Mesothelial cell of epicardium (in vitro differentiated cells): ENCODE results near the gene GADD45B. TPM values are rescaled to one million over a fixed set of nuclear protein-coding genes. Genes with fewer than 3 reads are reported as not detected.

ENCODE experiments used
- DNase-seq, 2 experiments: peaks; one replicate each; pipeline ENCODE4 v3.0.0; 2021; ENCODE audit warnings: low spot score in 2 of 2; ENCODE audit not compliant: unreplicated experiment in 2 of 2
- H3K27ac Mint-ChIP-seq: 2 replicates; pipeline ENCODE4 v1.8.0; 2021; ENCODE audit warnings: mixed read lengths
- H3K27me3 Mint-ChIP-seq: 2 replicates; pipeline ENCODE4 v1.8.0; 2021; ENCODE audit warnings: low read depth, mixed read lengths
- H3K36me3 Mint-ChIP-seq: 2 replicates; pipeline ENCODE4 v1.8.0; 2021; ENCODE audit warnings: mixed read lengths
- H3K4me1 Mint-ChIP-seq: 2 replicates; pipeline ENCODE4 v1.8.0; 2021; ENCODE audit warnings: mixed read lengths
- H3K4me3 Mint-ChIP-seq: 2 replicates; pipeline ENCODE4 v1.8.0; 2021; ENCODE audit warnings: mild to moderate bottlenecking, moderate library complexity, mixed read lengths
- H3K9me3 Mint-ChIP-seq: 2 replicates; pipeline ENCODE4 v1.8.0; 2021; ENCODE audit warnings: mixed read lengths
- CTCF ChIP-seq: fragments of 200-600 bp; sonication (generic); IDR thresholded peaks from one replicate; pipeline ENCODE4 v1.5.0; 2021; ENCODE audit warnings: antibody characterized with exemption; ENCODE audit not compliant: unreplicated experiment
- total RNA-seq: library from RNA; stranded (reverse); gene quantifications from 3 replicates; pipeline ENCODE4 v1.2.1, GENCODE V29; 2021

The GADD45B gene
- total RNA-seq, 1 donor from 2014 or later = 80.0 TPM

- TF ChIP-seq CTCF = no peak
- H3K9me3 Mint-ChIP-seq = no peaks in the 10 kb centered on the region
- no peaks in the 10 kb centered on the region for H3K27me3 Mint-ChIP-seq
- DNase-seq = no peak
- H3K4me3 Mint-ChIP-seq = no peak overlapping the region
- no peak overlapping the region for H3K27ac Mint-ChIP-seq
- peaks cover 12% of the 10 kb centered on the region for H3K36me3 Mint-ChIP-seq
- H3K4me1 Mint-ChIP-seq = no peaks in the 10 kb centered on the region
These were observed 34.7 kb upstream of the GADD45B start for GRCh38 chr19:2441096-2441752.

- H3K27me3 Mint-ChIP-seq = no peaks in the 10 kb centered on the region
- H3K36me3 Mint-ChIP-seq = peaks cover 12% of the 10 kb centered on the region
- H3K4me3 Mint-ChIP-seq = no peak overlapping the region
- DNase-seq = no peak
- no peak overlapping the region for H3K27ac Mint-ChIP-seq
- no peak for TF ChIP-seq CTCF
- no peaks in the 10 kb centered on the region for H3K9me3 Mint-ChIP-seq
- H3K4me1 Mint-ChIP-seq = peaks cover 4% of the 10 kb centered on the region
These were observed 32.7 kb upstream of the GADD45B start for GRCh38 chr19:2443116-2443784.

- H3K27ac Mint-ChIP-seq = no peak overlapping the region
- no peak overlapping the region for H3K4me3 Mint-ChIP-seq
- TF ChIP-seq CTCF = no peak
These were observed 32.1 kb upstream of the GADD45B start for GRCh38 chr19:2443785-2444182.

GRCh38 chr19:2444251-2445002, 31.5 kb upstream of the GADD45B start:
- TF ChIP-seq CTCF = no peak
- DNase-seq = no peak
- Mint-ChIP-seq H3K4me1 (peaks cover 4% of the 10 kb centered on the region), H3K9me3 (no peaks in the 10 kb centered on the region), H3K27ac (no peak overlapping the region), H3K4me3 (no peak overlapping the region), H3K36me3 (peaks cover 12% of the 10 kb centered on the region), H3K27me3 (no peaks in the 10 kb centered on the region)

More at GRCh38 chr19:2443785-2444182, 32.1 kb upstream of the GADD45B start:
- H3K9me3 Mint-ChIP-seq = no peaks in the 10 kb centered on the region
- peaks cover 12% of the 10 kb centered on the region for H3K36me3 Mint-ChIP-seq
- no peaks in the 10 kb centered on the region for H3K27me3 Mint-ChIP-seq
- peaks cover 4% of the 10 kb centered on the region for H3K4me1 Mint-ChIP-seq
- DNase-seq = no peak

- Mint-ChIP-seq H3K4me1 (peaks cover 4% of the 10 kb centered on the region), H3K36me3 (peaks cover 8% of the 10 kb centered on the region), H3K4me3 (no peak overlapping the region), H3K9me3 (no peaks in the 10 kb centered on the region), H3K27me3 (no peaks in the 10 kb centered on the region), H3K27ac (peak overlapping the region; percentile 67)
- TF ChIP-seq CTCF = no peak
- no peak for DNase-seq
These were observed 29.5 kb upstream of the GADD45B start for GRCh38 chr19:2446381-2446780.
